ENCODE data around the gene SPATA9. TPM values are rescaled to one million over a fixed set of nuclear protein-coding genes. Genes with fewer than 3 reads are reported as not detected.

The SPATA9 gene
- total and polyA plus RNA-seq, 2 of the 8 experiments (the other 6 are each of a cell fraction or from before 2014, with no cell fraction given): not detected

DNA sequence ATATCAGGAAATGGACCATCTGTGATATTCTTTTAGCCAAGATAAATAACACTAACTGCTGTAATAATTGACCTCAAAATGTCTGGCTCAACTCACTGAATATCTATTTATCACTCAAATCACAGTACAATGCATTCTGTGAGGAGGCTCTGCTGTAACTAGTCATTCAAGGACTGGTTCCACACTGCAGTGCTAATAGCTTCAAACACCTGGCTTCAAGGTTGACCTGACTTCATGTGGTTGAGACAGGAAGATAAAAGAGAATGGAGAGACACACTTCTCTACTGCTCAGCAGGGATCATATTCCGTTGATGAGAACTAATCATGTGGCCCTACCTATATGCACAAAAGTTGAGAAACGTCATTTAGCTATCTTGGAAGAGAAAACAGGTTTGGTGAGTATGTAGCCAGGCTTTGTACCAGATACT lies 45.0 kb upstream of the SPATA9 start:
- H3K79me1 ChIP-seq (ENCODE audit: low read depth, low read length): no peaks in the 10 kb centered on the region
- FAIRE-seq (no peak), DNase-seq (ENCODE audit: low read depth in 1 of 2, low spot score in 2 of 2) (no peak)
- H3K4me3 ChIP-seq (ENCODE audit: extremely low read depth in 1 of 4, insufficient read depth in 2 of 4, low read depth in 3 of 4, low read length in 4 of 4): no peak overlapping the region
- H3K79me2 ChIP-seq (ENCODE audit: control insufficient read depth in 1 of 2, insufficient read depth in 2 of 2, low read length in 2 of 2): no peaks in the 10 kb centered on the region
- H4K20me1 ChIP-seq (replicated peaks in 1 of 2; ENCODE audit: control insufficient read depth in 1 of 2, insufficient read depth in 2 of 2, low read length in 2 of 2): no peaks in the 10 kb centered on the region
- no peak overlapping the region for H3K18ac ChIP-seq (ENCODE audit: extremely low read depth, low read length)
- no peak overlapping the region for H4K8ac ChIP-seq (ENCODE audit: extremely low read depth, insufficient read depth, low read length)
- no peak overlapping the region for H3K9ac ChIP-seq (replicated peaks in 1 of 4; ENCODE audit: extremely low read depth in 1 of 4, low read depth in 3 of 4, low read length in 3 of 4)
- no peak overlapping the region for H4K5ac ChIP-seq (ENCODE audit: insufficient read length, low read depth, low read length)
- no peak overlapping the region for H2AFZ ChIP-seq (ENCODE audit: low read length)
- no peak overlapping the region for H2BK20ac ChIP-seq (ENCODE audit: low read length)
- no peak overlapping the region for H4K91ac ChIP-seq (replicated peaks; ENCODE audit: insufficient read length, low read length)
- H2BK15ac ChIP-seq (ENCODE audit: low read length): no peak overlapping the region
- H3K36me3 ChIP-seq (ENCODE audit: control insufficient read depth in 2 of 4, insufficient read depth in 4 of 4, low read length in 3 of 4): no peaks in the 10 kb centered on the region
- H2BK5ac ChIP-seq (ENCODE audit: low read depth, low read length): no peak overlapping the region
- H3K4me1 ChIP-seq (replicated peaks in 1 of 4; ENCODE audit: control insufficient read depth in 3 of 4, insufficient read depth in 4 of 4, low read length in 3 of 4): peaks cover 0 to 12% (median 8%) of the 10 kb centered on the region in 4 experiments; a peak in 5 of 7 replicates
- 0 out of 2 replicates have a peak overlapping the region, but pooled peaks have one; percentile 18 for H2BK12ac ChIP-seq (ENCODE audit: low read depth, low read length)
- no peak overlapping the region for H3K27ac ChIP-seq (ENCODE audit: low read depth, low read length)
- no peak overlapping the region for H2AK5ac ChIP-seq (ENCODE audit: low read depth, low read length)
- ChIA-PET CTCF (ENCODE audit: partially characterized antibody) (interaction anchor here (0.8 kb wide), 1 partner anchor 95 kb away, joined by 3 read pairs; the partner anchor contains the start of gene GLRX), POLR2A (ENCODE audit: partially characterized antibody) (interaction anchor here (0.6 to 1.5 kb wide), 2 partner anchors 16 to 1080 kb away, joined by 3 read pairs; partner anchors contain the start of gene ERAP1)
- no peak overlapping the region for H2BK120ac ChIP-seq (replicated peaks; ENCODE audit: low read depth, low read length)
- 69% methylated on average over 2 of the region's 2 CpGs; no CpG with 5 or more reads in 1 of the 2 experiments for WGBS, 2 experiments (ENCODE audit: extremely low coverage in 1 of 2, insufficient coverage in 1 of 2, insufficient read length in 1 of 2, insufficient replicate concordance in 2 of 2, low coverage in 1 of 2, low lambda C conversion rate in 2 of 2, missing lambda C conversion rate in 1 of 2)
- H3K23ac ChIP-seq (ENCODE audit: insufficient read length): no peak overlapping the region
- H3K4me2 ChIP-seq (ENCODE audit: insufficient read depth in 1 of 2, low read depth in 2 of 2, low read length in 2 of 2): no peak overlapping the region
- H3K9me3 ChIP-seq (ENCODE audit: insufficient read depth in 2 of 2, low read depth in 1 of 2, low read length in 1 of 2): no peaks in the 10 kb centered on the region
- no peak overlapping the region for H3K56ac ChIP-seq (replicated peaks; ENCODE audit: insufficient read length, low read depth, low read length)
- no peak overlapping the region for H3K14ac ChIP-seq (ENCODE audit: insufficient read length)
- no peak overlapping the region for H3K4ac ChIP-seq (replicated peaks; ENCODE audit: insufficient read length, low read depth, low read length)
- peaks cover 1 to 28% (median 18%) of the 10 kb centered on the region in 4 experiments for H3K27me3 ChIP-seq (replicated peaks in 1 of 4; ENCODE audit: control insufficient read depth in 3 of 4, extremely low read depth in 1 of 4, insufficient read depth in 3 of 4, low read length in 3 of 4)
- H3K23me2 ChIP-seq (ENCODE audit: low read depth, low read length): peaks cover 6% of the 10 kb centered on the region
- TF ChIP-seq JUN (IDR thresholded peaks at IDR 0.05; ENCODE audit: low read depth, low read length): no peak
- no peak for TF ChIP-seq MAFK (IDR thresholded peaks at IDR 0.05; ENCODE audit: low read depth, low read length)
- no peak for TF ChIP-seq PHF8 (conservative IDR thresholded peaks at IDR 0.05; ENCODE audit: low read depth, low read length)
- no peak for TF ChIP-seq CTBP2 (IDR thresholded peaks at IDR 0.05; ENCODE audit: borderline replicate concordance, insufficient read depth, insufficient read length, low read length)
- TF ChIP-seq KDM1A (IDR thresholded peaks at IDR 0.05; ENCODE audit: borderline replicate concordance, low read length): no peak
- no peak for TF ChIP-seq EZH2 (IDR thresholded peaks at IDR 0.05; ENCODE audit: low read depth, low read length, severe bottlenecking)
- TF ChIP-seq SAP30 (IDR thresholded peaks at IDR 0.05; ENCODE audit: insufficient read depth, insufficient replicate concordance, low read length): no peak
- no peak for TF ChIP-seq SIX5 (IDR thresholded peaks at IDR 0.05; ENCODE audit: low read depth, low read length)
